ENCODE data around the gene RTL9.
"Not testable (repeated sequence)": the region's sequence is repeated elsewhere in the genome, so short reads cannot be mapped to it uniquely, and the experiment has no call there.

The RTL9 gene

DNA sequence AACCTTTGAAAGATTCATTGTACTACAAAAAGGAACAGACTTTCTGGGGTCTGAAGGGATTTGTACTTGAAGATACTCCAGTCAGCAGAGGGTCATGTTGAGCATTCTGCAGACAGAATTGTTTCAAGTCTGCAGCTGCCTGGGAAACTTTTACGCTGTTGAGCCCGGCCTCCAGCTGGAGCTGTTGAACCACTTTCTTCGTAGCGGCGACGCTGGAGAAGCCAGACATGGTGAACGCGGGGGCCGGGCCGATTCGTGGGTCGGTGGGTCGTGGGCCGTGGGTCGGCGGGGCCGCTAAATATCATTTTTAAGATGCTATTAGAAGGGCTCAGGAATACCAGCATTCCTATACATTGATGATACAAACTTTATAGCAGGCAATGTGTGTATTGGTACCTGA, 12.0 kb upstream of the RTL9 start:
- no peak for FAIRE-seq

DNA sequence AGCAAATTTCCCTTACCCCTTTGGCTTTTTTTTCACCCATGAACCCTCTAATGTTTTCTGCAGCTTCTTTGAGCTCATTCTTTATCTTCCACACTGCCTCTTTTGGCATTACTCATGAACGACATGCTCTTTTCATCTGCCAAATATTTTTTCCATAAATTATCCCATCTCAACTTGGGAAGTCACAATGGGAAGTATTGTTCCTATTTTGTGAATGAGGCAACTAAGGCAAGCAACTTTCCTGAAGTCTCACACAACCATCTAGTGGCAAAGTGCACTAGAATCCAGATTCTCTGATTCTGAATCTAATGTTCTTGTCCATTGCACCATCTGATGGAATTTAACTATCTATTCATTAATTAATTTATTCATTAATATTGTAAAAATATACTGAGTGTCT, 625 bp downstream of the RTL9 start:
- no peak for FAIRE-seq

DNA sequence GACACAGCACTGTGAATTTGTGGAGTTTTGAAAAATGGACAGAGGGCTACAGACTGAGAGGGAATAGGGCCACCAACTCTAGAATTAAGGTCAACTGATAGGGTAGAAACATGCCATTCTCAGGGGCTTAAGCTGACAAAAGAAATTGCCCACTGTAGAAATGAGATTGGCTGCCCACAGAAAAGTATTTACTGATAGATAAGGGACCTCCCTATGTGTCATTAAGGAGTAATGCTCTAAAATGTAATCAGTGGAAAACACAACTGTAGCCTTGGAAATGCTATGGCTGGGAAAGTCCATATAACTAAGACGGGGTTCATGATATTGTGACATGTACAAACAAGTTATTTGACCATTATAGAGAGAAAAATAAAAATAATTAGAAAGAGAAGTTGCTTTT, 4.6 kb downstream of the RTL9 start:
- FAIRE-seq: no peak

DNA sequence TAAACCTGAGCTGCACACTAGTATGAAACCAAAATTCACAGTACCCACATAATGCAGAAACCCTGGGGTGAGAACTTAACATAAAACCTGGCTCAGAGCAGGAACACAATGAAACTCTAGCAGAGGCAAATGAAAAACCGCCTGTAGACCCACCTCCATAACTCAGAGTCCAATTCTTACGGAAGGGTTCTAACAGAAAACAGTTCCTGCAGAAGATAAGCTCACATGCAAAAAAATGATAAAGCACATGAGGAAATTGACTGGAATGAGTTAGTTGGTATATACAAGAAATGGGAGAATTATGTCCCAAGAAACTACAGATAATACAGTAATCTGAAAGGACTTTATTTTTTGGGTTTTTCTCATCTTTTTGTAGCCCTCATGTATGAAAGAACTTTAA, 14.7 kb downstream of the RTL9 start:
- FAIRE-seq: no peak

DNA sequence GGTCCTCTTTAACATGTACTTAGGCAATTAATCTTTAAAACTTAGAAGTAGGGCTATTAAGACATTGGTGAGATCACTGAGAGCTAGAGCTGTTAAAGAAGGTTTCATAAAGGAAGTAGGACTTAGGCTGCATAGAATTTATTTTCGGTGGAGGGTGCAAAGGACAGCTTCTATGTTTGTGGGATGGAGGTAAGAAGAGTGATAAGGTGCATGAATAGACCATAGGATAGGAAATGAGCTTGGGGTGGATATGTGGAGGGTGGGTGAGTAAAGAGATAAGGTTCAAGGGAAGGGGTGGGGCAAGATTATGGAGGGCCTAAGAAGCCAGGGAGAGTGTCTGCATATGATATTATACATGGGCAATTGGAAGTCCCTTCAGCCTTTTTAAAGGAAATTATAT, 15.9 kb downstream of the RTL9 start:
- FAIRE-seq: no peak

DNA sequence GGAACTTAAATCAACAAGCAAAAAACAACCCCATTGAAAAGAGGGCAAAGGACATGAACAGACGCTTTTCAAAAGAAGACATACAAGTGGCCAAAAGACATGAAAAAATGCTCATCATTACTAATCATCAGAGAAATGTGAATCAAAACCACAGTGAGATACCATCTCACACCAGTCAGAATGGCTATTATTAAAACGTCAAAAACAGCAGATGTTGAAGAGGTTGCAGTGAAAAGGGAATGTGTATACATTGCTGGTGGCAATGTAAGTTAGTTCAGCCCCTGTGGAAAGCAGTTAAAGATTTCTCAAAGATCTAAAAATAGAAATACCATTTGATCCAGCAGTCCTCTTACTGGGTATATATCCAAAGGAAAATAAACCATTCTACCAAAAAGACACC, 22.6 kb downstream of the RTL9 start:
- no peak for FAIRE-seq

DNA sequence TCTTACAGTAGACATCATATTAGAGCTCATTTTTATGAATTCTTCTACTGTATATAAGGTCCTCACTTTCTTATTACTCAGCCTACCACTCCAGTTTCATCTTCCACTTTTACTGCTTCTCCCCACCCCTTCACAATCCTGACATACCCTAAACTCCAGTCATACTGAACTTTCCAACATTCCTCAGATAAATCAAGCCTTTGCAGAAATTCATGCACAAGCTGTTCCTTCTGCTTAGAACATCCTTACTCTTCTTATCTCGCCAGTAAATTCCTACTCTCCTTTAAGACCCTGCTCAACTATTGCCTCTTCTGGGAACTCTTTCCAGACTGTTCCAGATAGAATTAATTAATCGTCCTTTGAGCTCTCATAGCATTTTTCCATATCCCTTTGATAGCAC, 24.8 kb downstream of the RTL9 start:
- FAIRE-seq: no peak

DNA sequence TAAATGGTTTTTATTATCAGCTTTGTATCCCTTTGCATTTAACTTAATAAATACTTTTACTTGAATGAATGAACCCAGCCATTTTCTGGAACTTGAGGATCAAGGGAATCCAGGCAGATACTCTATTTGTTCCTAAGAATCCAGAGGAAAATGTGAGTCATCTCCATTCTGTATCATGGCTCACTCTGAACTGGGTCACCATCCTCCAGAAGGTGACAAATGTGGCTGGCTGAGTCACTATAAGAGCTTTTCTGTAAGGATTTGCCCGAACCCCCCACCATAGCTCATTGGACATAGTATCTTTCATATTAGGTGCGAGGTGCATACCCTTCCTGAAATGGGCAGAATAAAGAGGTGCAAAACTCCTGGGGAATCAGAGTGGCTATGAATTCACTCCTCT, 25.8 kb downstream of the RTL9 start:
- no peak for FAIRE-seq

DNA sequence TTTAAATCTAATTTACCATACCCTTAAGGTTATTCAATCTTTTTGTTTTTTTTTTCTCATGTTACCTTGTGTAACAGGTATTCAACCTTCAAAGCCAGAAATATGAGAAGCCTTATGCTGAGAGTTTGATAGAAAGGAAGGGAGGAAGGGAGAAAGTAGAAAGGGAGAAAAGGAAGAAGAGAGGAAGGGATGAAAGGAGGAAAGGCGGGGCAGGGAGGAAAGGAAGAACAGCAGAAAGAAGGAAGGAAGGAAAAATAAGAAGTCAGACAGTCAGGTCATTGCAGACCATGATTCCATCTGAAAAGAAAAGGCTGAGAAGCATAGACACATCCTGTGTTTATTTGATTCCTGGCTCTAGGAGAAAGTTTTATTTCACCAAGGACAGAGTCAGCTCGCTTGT, 30.9 kb downstream of the RTL9 start:
- no peak for FAIRE-seq

DNA sequence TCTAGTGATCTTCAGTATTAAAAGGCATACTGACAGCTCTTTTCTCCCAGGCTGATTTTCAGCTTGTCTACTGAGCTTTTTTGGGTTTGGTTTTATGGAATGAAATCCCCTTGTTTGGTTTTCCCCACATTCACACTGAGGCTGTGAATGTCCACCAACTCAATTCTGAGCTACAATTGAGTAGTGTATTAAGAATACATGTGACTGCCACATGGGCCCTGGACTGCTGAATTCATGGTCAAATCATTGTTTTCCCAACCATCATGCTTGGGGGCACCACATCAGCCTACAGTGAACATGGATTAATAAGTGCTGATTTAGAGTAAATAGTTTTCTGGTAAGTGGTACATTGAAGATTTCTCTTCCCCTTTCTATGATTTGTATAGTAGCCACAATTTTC, 32.4 kb downstream of the RTL9 start:
- FAIRE-seq: no peak

DNA sequence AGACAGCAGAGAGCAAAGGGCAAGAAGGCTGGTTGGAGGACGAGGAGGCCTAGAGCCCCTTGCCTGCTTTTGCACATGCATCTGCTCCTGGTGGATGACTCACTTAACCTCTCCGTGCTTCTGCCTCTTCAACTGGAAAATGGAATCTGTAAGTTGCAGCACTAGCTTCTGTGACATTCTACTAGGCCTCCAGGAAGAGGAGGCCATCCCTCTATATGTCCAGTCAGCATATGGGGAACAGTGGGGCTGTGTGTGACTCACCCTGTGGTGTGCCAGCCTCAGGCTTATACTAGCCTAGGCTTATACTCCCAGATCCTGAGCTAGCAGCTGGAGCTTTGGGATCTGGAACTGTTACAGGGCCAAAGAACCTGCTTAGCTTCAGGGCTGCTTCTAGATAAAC, 36.0 kb downstream of the RTL9 start:
- FAIRE-seq: no peak

DNA sequence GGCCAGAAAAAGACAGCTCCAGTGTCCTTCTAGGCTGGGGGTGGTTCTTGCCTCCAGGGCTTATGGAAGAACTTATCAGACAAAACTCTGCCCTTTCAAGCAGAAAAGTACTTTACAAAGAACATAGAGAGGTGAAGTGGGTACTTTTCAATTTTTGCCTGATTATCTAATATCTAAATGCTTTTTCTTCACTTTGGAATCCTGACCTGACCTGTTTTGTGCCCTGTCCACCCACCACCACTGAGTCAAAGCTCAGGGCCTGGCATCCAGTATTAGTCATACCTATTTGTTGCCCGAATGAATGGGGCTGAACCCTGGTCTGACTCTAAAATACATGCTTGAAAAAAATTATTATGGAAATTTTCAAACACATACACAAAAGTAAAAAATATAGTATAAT, 37.2 kb downstream of the RTL9 start:
- no peak for FAIRE-seq

DNA sequence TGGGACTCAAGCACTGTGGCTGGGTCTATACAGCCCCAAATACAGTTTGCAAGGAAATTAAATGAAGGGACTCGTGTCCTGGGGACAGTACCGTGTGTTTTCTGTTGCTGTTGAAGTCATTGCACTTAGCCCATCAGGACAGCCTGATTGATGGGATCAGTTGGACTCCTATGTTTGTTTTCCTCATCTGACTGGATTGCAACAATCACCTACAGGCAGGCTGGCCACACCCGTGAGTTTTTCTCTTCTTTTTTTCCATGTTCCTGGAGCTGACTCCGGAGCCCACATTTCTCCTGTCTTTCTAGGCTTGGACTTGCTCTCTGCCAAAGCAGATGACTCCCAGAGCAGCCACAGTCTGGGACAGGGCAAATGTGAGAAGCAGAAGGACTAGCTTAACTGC, 38.1 kb downstream of the RTL9 start:
- FAIRE-seq: no peak

DNA sequence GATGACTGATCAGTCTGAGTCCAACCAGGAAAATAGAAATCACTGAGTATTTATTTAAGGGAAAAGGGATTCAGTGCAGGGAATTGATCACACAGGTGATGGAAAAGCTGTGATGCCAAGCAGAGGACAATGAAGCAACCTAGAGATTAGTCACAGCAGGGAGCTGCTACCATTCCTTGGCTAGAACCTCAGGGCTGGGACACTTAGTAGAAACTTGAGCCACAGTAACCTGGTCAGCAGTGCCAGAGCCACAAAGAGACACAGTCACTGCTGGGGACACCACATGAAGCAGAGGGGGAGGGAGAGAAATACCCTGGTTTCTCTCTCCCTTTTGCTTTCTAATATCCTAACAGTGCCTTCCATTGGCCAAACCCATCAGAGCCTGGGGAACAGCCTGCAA, 38.7 kb downstream of the RTL9 start:
- peak; percentile 27 for FAIRE-seq

DNA sequence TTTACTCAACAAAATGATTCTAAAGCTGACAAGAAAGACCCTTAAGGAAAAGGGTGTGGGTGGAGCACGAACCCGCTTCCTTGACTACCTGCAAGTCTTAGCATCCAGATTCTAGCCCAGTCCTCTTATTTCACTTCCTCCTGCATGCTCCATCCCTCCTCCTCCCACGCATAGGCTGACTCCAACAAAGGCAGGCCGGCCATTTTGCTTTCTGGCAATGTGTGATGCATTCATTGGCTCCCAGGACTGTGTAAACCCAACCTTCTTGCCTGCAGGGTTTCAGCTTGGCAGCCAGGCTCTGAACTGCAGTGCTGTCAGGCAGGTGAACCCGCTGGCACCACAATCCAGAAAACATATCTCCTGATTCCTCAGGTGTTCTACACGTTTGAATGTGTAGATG, 39.3 kb downstream of the RTL9 start:
- no peak for FAIRE-seq

DNA sequence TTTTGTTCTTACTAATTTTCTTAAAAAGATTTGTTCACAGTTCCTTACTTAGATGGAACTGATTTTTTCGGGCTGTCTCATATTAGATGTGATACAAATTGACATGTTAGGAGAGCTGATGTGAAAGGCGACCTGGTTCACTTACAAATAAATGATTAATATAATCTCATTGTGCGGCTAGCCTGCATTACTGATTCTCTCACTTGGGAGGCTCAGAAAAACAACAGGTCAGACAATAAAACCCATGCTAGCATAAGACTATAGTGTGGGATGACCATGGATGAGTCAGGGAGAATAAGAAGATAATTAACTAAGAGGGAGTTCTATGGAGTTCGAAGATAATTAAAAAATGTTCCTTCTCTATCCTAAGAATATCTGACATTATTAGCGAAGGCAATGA, 40.8 kb downstream of the RTL9 start:
- no peak for FAIRE-seq

DNA sequence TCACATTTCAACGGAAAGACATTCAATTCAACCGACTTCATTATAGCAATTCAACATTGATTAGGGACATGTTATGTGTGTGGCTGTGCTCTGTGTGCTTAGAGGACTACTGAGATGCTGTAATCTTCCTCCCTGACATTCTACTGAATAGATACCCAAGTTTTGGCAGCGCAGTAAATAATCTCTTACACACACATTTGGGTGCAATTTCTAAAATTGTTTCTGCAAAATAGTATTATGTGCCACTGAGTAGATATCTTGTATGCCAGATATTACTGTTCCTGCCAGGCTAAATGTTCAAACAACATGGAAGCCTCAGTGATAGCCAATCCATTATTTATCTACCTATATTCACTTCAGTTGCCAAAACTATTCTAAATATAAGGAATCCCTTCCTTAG, 41.3 kb downstream of the RTL9 start:
- no peak for FAIRE-seq

DNA sequence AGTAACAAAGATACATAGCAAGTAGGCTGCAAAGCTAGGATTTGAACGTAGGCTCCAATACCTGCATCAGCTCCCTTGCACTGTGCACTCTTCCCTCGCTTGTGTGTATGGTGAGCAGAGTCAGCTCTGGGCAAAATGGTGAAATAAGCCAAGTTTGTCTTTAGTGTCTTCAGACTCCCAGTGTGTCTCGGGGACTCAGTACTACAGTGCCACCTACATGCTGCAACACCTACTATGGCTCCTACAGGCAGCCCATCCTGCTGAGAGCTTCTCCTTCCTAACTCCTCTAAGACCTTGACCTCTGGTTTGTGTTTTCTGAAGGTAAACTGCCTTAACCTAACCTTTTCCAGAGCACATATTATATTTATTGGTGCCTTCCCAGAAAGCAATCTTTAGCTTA, 42.5 kb downstream of the RTL9 start:
- FAIRE-seq: no peak

DNA sequence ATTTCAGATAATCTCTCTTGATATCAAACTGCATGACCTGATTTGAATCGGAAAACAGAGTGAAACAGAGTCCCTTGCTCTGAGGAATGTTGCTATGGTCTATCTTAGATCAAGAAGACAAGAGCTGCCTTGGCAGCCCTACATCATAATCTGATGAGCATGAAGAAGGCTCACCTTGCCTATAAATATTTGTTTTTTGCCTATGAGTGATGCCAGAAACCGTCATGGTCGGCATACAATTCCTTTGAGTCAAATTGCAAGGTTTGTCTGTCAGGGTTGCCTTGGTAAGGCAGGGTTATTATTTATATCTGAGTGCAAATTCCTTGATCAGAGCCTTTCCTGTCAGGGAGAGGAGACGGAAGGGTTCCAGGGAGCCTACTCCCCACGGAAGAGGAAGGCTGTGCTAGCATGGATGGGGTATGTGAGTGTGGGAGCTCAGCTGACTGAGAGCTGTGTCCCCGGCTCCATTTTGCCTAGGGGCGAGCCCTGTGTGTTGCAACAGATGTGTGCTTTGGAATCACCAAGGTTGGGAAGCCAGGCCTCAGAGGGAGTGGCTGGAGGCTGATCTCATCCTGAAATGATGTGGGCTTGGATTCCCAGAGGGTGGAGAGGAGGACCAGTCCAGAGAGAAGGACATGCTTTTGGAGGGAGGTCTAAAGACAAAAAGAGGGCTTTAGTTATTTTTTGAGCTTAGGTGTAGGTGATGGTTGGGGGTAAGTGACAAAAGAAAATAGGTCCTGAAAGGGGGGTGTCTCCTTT, 43.6 kb downstream of the RTL9 start:
- no peak for FAIRE-seq

DNA sequence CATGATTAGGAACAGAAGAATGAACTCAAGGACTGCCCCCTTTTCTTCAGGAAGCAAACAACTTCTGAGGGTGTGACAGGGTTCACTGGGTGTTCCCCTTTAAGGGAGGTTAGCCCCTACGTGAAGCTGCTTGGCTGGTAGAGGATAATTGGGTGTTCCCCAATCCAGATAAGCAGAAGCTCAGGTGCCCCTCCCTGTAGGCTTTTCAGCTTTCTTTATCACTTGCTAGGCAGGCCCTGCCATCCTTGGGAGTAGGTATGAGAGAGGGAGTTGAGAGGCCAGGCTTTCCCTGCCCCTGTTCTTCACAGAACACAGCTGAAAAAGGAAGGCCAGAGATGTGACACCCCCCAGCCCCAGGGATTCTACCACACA, 44.2 kb downstream of the RTL9 start:
- FAIRE-seq: no peak

DNA sequence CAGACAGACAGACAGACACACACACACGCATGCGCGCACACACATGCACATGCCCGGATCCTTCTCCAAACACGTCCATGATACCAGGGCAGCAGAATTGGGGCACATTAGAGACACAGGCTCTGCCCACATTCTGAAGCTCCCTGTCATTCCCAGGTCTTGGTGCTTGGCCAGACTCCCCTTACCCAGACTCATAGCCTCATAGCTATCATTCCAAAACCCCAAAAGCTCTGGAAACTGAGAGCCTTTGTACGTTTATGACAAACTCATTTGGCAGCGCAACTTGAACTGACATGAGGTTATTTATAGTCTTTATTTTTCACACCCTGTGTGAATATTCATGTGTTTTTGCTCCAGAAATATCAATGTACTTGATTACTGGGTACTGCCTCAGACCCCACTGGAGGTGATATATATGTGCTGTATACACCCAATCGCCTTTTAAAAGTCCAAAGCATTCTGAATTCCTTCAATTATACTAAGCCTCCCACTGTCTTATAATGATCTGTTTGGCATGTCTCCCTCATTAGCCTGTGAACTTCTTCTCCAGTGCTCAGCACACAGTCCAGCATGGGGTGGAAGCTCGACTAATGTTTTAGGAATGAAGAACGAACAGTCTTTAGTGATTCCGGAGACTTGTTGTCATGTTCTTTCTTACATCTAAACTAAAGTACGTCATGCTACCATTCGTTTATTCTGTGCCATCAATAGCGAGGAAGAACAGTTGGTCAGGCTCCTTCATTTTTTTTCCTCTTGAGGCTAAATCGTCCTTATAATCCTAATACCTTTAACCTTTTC, 45.0 kb downstream of the RTL9 start:
- FAIRE-seq: no peak

DNA sequence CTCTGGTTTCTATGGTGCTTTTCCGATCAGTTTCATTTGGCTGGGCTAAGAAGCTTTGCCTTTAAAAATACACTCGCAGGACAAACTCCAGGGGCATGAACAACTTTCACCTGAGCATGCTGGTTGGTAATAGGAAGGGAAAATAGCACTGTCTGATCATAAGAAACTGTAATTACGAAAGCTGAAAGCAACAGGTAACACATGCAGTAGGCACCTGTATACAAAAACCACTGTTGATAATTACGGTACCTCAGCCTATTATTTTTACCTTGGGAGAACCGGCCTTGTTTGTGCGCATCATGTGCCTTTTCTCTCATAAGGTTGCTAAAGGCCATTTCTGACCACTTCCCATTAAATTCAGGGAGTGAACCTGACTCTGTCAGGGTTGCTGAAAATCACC, 45.7 kb downstream of the RTL9 start:
- FAIRE-seq: no peak

DNA sequence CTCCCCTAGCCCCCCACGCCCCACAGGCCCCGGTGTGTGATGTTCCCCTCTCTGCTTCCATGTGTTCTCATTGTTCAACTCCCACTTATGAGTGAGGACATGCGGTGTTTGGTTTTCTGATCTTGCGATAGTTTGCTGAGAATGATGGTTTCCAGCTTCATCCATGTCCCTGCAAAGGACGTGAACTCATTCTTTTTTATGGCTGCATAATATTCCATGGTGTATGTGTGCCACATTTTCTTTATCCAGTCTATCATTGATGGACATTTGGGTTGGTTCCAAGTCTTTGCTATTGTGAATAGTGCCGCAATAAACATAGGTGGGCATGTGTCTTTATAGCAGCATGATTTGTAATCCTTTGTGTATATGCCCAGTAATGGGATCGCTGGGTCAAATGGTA, 47.6 kb downstream of the RTL9 start:
- not testable (repeated sequence) for FAIRE-seq

DNA sequence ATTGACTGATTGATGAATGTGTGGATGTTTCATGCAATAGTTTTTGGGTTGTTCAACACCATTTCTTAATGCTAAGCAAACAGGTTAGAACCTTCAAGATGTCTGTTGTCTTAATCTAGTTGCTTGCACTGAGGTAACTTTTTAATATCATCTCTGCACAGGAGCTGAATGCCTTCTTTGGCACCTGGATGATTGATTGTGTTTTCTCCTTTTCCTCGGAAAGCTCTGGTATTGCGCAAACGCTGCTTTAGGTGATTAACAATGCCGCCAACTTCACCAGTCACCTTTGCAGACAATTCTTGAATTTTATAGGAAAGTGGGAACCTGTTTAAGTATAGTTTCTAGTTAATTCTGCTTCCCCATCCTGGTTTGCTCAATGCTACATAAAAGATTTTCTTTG, 48.2 kb downstream of the RTL9 start:
- no peak for FAIRE-seq

Measured in islet of Langerhans (tissue), 1 donor.